ENCODE measurements around the gene THOC6.
"Not testable (repeated sequence)": the region's sequence is repeated elsewhere in the genome, so short reads cannot be mapped to it uniquely, and the experiment has no call there.

THOC6 gene

DNA sequence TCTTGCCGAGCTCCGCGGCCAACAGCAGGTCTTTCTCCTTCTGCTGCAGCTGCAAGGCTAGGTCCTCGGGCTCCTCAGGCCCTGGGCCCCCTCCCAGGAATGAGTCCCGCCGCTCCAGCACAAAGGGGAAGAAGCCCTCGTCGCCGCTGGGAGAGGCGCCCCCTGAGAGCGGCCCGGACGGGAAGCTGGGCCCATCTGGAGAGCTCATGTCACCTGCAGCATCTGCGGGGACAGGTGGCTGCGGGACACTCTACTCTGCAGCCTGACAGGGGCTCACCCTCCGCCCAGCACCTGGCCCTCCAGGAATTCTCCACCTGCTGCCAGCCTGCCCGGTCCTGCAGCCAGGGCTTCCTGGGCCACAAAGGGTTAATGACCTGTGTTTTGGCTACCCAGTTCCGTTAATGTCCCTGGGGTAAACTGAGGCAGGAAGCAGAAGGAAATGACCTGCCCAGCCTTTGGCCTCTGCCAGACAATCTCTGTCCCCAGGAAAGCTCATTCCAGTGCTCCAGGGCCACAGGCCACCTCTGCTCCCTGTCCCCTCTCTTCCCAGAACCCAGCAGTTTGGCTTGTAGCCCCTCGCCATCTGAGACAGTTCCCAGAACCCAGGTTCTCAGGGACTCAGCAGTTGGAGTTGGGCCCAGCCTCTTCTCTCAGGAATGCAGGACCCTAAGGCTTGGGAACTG is 11.6 kb downstream of the THOC6 start:
- FAIRE-seq, result no peak

DNA sequence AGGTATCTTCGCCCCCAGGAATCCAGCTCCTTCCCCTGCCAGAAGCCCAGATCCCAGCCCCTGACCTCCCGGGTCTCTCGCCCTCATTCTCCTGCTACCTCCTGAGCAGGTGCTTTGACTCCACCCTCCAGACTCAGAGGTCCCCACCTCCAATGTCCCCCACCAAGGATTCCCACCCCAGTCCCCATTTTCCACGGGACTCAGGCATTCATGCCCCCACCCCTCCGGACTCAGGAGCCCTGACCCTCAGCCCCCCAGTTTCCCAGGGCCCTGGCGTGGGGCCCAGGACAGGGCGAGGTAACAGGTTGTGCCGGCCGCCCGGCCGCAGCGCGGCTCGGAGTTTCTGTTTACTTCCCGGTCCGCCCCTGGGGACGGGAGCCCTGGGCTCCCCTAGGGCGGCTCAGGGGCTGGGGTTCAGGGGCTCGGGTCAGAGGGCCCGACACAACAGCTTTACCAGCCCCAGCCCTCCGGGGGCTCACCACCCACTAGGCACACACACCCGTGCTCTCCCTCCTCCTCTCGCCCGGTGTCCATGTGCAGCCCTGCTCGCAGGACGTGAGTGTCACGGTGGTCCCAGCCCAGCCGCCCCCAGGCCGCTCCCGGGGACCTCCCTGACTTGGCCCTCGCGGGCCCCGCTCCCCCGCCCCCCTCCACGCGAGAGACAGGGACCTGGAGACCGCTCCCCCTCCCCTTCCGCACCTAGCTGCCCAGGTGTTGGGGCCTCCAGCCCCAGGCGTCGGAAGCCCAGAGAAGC is 12.3 kb downstream of the THOC6 start:
- no peak for FAIRE-seq

- FAIRE-seq, result no peak
These were observed 13.0 kb downstream of the THOC6 start, which contains the start of gene BICDL2 for GRCh38 chr16:3036726-3037315. BICDL2 (minus strand) TSS chr16:3036944; CDS start chr16:3035496, 1,448 bp downstream.

- FAIRE-seq, result no peak
These were observed 14.4 kb downstream of the THOC6 start for GRCh38 chr16:3038256-3038655.

GRCh38 chr16:3038896-3039295 is 15.1 kb downstream of the THOC6 start:
- FAIRE-seq, result no peak

GRCh38 chr16:3042376-3042775 is 18.5 kb downstream of the THOC6 start:
- no peak for FAIRE-seq

DNA sequence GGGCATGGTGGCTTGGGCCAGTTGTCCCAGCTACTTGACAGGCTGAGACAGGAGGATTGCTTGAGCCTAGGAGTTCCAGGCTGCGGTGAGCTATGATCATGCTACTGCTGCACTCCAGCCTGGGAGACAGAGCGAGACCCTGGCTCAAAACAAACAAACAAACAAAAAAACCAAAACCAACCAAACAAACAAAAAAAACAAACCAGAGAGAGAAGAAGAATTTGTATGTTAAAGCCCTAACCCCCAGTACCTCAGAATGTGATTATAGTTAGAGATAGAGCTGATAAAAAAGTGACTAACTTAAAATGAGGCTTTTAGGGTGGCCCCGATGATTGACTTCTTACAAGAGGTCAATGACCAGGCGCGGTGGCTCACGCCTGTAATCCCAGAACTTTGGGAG is 20.9 kb downstream of the THOC6 start:
- FAIRE-seq, result no peak

DNA sequence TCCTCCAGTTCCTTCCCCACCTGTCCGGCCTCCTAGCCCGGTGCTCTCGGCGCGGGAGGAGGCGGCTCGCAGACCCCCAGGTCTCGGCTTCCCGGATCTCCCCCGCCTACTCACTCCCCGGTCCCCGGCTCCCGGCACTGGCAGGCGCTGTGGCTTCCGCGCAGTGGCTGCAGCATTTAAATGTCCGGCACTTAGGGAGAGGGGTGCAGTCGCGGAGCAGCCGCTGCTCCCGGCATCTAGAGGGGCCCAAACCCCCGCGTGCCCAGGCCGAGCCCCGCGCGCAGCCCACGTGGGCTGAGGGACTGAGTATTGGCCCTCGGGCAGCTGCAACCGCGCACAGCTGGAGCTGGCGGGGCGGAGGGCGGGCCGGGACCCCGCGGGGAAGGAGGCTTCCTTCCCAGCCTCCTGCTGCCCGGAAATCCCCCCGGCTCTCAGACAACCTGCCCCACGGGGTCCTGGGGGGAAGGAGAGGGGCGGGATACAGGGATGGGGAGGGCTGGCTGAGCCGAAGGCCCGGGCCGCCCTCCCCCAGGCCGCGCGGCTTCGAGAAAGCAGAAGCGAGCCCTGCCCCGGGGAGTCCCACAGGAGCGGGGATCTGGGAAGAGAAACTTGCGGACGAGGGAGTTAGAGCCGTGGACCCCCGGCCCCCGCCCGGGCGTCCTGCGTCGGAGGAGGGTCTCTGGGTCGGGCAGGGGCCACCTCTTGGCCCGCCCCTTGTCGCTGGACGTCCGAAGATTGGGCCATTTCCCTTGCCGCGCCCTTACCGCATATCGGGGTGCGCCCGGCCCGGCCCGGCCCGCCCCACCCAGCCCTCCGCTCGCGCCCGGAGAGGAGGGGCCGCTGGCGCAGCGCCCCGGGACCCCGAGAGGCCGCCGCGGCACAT is 22.2 kb downstream of the THOC6 start, which contains the start of gene MMP25:
Gene MMP25, plus strand, starts transcription at position 804 of the 883 bp plus-strand sequence. CDS start 357 bp downstream, outside the sequence.
- no peak for FAIRE-seq

GRCh38 chr16:3046641-3047386 is 23.0 kb downstream of the THOC6 start:
- FAIRE-seq, result no peak

- FAIRE-seq, result no peak
These were observed 23.5 kb downstream of the THOC6 start for GRCh38 chr16:3047387-3047720.

DNA sequence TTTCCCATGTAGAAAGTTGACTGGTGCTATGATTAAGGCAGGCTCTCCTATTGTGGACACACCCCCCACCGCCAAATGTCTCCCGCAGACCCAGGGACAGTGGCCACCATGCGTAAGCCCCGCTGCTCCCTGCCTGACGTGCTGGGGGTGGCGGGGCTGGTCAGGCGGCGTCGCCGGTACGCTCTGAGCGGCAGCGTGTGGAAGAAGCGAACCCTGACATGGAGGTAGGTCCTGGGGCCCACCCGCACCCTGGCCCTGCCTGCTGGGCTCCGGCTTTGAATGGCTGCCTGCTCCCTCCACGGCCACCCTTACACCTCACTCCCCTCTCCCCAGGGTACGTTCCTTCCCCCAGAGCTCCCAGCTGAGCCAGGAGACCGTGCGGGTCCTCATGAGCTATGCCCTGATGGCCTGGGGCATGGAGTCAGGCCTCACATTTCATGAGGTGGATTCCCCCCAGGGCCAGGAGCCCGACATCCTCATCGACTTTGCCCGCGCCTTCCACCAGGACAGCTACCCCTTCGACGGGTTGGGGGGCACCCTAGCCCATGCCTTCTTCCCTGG is 26.2 kb downstream of the THOC6 start:
- no peak for FAIRE-seq

DNA sequence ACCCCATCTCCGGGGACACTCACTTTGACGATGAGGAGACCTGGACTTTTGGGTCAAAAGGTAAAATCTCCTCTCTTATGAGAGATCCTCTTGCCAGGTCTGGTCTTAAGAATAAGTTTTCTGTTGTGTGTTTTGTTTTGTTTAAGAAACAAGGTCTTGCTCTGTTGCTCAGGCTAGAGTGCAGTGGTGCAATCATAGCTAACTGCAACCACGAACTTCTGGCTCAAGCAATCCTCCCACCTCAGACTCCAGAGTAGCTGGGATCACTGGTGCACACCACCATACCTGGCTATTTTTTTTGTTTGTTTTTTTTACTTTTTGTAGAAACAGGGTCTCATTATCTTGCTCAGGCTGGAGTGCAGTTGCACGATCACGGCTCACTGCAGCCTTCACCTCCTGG is 26.7 kb downstream of the THOC6 start:
- no peak for FAIRE-seq

DNA sequence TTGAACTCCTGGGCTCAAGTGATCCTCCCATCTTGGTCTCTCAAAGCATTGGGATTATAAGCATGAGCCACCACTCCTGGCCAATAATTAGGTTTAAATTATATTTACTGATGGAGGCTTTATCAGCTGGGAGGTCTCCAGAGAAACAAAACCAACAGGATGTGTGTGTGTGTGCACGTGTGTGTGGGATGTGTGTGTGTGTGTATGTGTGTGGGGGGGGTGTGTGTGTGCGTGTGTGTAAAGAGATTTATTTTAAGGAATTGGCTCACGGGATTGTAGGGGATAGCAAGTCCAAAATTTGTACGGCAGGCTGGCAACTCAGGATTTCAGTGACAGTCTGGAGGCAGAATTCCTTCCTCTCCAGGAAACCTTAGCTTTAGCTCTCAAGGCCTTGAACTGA is 27.2 kb downstream of the THOC6 start:
- no peak for FAIRE-seq

DNA sequence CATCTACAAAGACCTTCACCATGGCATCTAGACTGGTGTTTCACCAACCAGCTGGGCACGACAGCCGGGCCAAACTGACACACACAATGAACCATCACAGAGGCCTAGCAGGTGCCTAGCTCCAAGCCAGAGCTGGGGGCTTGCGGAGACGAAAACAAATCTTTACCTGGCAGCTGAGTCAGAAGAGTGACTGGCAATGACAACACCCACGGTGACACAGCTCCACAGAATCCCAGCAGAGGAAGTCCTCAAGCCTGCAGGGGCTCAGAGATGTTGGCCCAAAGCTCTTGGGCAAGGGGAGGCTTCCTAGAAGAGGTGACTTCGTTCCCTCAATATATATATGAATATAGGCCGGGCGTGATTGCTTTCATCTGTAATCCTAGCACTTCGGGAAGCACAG is 27.7 kb downstream of the THOC6 start:
- no peak for FAIRE-seq

DNA sequence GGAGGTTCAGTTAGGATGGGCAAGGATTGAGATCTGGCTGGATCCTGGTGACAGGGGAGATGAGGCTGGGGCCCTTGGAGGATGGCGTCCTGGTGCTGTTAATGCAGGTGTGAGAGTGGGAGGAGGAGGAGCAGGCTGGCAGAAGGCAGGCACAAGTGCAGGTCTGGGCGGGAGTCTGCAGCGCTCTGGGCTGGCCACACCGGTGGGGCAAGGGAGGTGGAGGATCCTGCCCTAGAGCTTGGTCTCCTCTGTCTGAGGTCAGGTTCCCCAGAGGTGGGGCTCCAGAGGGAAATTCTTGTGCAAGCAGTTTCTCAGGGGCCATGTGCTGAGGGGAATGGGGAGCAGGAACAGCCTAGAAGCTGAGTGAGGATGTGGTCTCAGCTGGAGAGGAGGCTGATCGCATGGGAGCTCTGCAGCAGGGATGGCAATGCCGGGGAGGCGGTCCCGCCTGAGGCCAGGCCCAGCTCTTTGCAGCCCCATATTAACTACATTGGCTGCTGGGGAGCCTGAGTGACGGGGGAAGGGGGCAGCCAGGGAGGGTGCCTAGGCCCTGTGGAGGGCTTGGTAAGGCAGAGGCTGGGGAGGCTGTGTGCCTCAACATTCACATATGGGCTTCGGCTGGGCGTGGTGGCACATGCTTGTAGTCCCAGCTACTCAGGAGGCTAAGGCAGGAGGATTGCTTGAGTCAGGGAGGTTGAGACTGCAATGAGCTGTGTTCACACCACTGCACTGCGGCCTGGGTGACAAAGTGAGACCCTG is 28.9 kb downstream of the THOC6 start:
- FAIRE-seq, result not testable (repeated sequence)

DNA sequence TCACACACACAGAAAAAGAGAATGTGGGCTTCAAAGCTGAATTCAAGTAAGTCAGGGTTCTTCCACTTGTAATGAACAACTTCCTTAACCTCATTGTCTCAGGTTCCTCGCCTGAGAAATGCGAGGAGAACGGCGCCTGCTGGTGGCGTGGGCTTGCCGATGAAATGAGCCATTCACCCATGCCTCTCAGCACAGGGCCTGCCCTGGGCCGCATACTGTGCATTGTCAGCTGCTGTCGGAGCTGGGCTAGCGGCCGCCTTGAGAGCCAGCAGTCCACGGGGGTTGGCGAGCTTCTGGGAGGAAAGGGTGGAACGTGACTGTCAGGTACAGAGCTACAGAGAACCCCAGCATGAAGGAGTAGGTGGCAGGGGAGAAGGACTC is 29.5 kb downstream of the THOC6 start:
- FAIRE-seq, result not testable (repeated sequence)

DNA sequence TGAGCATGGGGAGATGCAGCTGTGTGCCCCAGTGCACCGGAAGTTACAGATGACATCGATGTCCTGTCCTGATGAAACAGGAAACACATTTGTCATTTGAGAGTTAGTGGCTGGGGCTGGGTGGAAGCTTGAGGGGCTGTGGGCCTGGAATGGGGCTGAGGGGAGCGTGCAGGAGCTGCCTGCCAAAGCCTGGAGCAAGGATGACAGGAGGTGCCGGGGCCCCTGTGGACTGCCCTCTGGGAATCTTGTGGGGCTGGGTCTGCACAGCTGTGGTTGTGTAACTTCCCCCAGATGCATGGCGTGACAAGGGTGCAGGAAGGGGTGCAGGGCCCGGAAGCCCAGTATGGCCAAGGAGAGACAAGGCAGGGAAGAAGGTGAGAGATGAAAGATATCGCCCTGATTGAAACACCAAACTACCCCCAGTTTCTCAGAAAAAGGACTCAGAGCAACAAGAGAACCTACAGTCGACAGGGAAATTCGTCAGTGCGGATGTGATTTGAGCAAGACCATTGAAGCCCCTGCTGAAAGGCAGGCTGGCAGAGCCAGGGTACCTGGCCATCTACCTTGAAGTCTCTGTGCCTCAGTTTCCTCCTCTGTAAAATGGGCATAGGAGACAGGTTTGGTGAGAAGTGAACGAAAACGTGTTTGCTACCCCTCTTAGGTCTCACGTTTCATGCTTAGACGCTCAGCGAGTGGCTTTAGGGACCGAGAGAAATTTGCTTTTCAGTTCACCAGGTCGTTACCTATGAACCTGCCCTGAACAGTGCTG is 31.3 kb downstream of the THOC6 start:
- FAIRE-seq, result no peak

GRCh38 chr16:3055734-3056115 is 31.9 kb downstream of the THOC6 start:
- not testable (repeated sequence) for FAIRE-seq

DNA sequence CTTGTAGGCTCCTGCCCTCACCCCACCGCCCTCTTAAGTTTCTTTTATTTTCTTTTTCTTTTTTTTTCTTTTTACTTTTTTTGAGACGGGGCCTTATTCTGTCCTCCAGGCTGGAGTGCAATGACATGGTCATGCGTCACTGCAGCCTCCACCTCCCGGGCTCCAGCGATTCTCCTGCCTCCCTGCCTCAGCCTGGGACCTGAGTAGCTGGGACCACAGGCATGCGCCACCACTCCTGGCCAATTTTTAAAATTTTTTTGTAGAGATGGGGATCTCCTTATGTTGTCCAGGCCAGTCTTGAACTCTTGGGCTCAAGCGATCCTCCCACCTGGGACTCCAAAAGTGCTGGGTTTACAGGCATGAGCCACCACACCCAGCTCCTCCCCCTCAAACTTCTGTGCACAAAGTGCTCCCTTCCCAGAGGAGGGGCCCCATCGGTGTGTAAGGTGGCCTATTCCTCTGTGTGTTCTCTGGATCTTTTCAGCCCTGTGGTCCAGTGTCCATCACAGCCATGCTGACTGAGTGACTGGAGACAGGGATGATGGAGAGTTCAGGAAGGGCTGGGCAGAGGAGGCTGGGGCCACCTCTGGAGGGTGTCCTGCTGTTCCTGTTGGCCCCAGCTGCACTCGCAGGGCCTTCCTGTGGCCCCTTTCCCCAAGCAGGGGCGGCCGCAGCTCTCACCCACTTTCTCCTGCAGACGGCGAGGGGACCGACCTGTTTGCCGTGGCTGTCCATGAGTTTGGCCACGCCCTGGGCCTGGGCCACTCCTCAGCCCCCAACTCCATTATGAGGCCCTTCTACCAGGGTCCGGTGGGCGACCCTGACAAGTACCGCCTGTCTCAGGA is 32.7 kb downstream of the THOC6 start:
- no peak for FAIRE-seq
